SK-N-MC (cell line): ENCODE results near the gene RLN1.

ENCODE experiments used
- EZH2 ChIP-seq: fragments of 200-600 bp; sonication (generic); IDR thresholded peaks from one replicate; pipeline ENCODE4 v1.6.1; 2017; ENCODE audit warnings: antibody characterized with exemption
- FOXP2 ChIP-seq: optimal IDR thresholded peaks from 2 replicates; pipeline ENCODE3; 2011; ENCODE audit warnings: mild to moderate bottlenecking, moderate library complexity; ENCODE audit not compliant: insufficient read depth; ENCODE audit errors: extremely low read length, control extremely low read depth
- POLR2AphosphoS5 ChIP-seq: IDR thresholded peaks from 2 replicates; pipeline ENCODE4 v1.6.1; 2012; ENCODE audit warnings: mild to moderate bottlenecking, low read depth, low read length, borderline replicate concordance

- no peak for TF ChIP-seq EZH2
- no peak for TF ChIP-seq POLR2AphosphoS5
- TF ChIP-seq FOXP2 = no peak
These were observed 12.7 kb downstream of the RLN1 start for GRCh38 chr9:5326893-5327548.
